Measurements from ENCODE around the gene MPLKIP. TPM values are rescaled to one million over a fixed set of nuclear protein-coding genes. Genes with fewer than 3 reads are reported as not detected.
"Not testable (repeated sequence)": the region's sequence is repeated elsewhere in the genome, so short reads cannot be mapped to it uniquely, and the experiment has no call there.

MPLKIP gene
- total RNA-seq, 2 experiments from 2014 or later: 34.4 to 35.1 TPM

GRCh38 chr7:40117199-40117598, 17.2 kb downstream of the MPLKIP start:
- POLR2A ChIA-PET; H3K9me3 Mint-ChIP-seq; H3K4me1 Mint-ChIP-seq; DNase-seq; CTCF ChIA-PET; H3K36me3 Mint-ChIP-seq (ENCODE audit: low read depth); H3K4me3 Mint-ChIP-seq; H3K27me3 Mint-ChIP-seq; H3K27ac Mint-ChIP-seq: not testable (repeated sequence)

GRCh38 chr7:40115936-40116335, 18.5 kb downstream of the MPLKIP start:
- Mint-ChIP-seq H3K27me3 (no peaks in the 10 kb centered on the region), H3K4me1 (no peaks in the 10 kb centered on the region), H3K4me3 (no peak overlapping the region), H3K9me3 (no peaks in the 10 kb centered on the region), H3K27ac (no peak overlapping the region), H3K36me3 (ENCODE audit: low read depth) (no peaks in the 10 kb centered on the region)
- DNase-seq: no peak
- CTCF ChIA-PET: interaction anchor here (0.7 to 0.9 kb wide), 2 partner anchors 18 to 33 kb away, joined by 3 read pairs; partner anchors contain the start of genes MPLKIP and SUGCT
- POLR2A ChIA-PET: no interaction called here

GRCh38 chr7:40105879-40106473, 28.4 kb downstream of the MPLKIP start:
- Mint-ChIP-seq H3K4me1 (no peaks in the 10 kb centered on the region), H3K4me3 (no peak overlapping the region), H3K27me3 (no peaks in the 10 kb centered on the region), H3K27ac (no peak overlapping the region), H3K9me3 (no peaks in the 10 kb centered on the region), H3K36me3 (ENCODE audit: low read depth) (peaks cover 3% of the 10 kb centered on the region)
- no peak for DNase-seq
- ChIA-PET CTCF (no interaction called here), POLR2A (no interaction called here)

GRCh38 chr7:40102897-40103296, 31.5 kb downstream of the MPLKIP start:
- H3K36me3 Mint-ChIP-seq (ENCODE audit: low read depth): peaks cover 3% of the 10 kb centered on the region
- H3K4me1 Mint-ChIP-seq: no peaks in the 10 kb centered on the region
- ChIA-PET POLR2A (no interaction called here), CTCF (interaction anchor here (0.8 kb wide), 1 partner anchor 207 kb away, joined by 3 read pairs; no protein-coding TSS in a partner anchor)
- no peaks in the 10 kb centered on the region for H3K9me3 Mint-ChIP-seq
- DNase-seq: no peak
- no peaks in the 10 kb centered on the region for H3K27me3 Mint-ChIP-seq
- H3K27ac Mint-ChIP-seq: no peak overlapping the region
- H3K4me3 Mint-ChIP-seq: no peak overlapping the region

- Mint-ChIP-seq H3K4me1 (no peaks in the 10 kb centered on the region), H3K9me3 (no peaks in the 10 kb centered on the region), H3K27ac (no peak overlapping the region), H3K4me3 (no peak overlapping the region), H3K36me3 (ENCODE audit: low read depth) (peaks cover 8% of the 10 kb centered on the region), H3K27me3 (no peaks in the 10 kb centered on the region)
- ChIA-PET CTCF (interaction anchor here (1.3 kb wide), 1 partner anchor 34 kb away, joined by 3 read pairs; no protein-coding TSS in a partner anchor), POLR2A (no interaction called here)
- DNase-seq: no peak
Measured at GRCh38 chr7:40101201-40101600, 33.2 kb downstream of the MPLKIP start.

GRCh38 chr7:40099837-40100236, 34.6 kb downstream of the MPLKIP start:
- ChIA-PET CTCF (no interaction called here), POLR2A (no interaction called here)
- Mint-ChIP-seq H3K27me3 (no peaks in the 10 kb centered on the region), H3K36me3 (ENCODE audit: low read depth) (peaks cover 17% of the 10 kb centered on the region), H3K4me3 (no peak overlapping the region), H3K9me3 (no peaks in the 10 kb centered on the region), H3K27ac (no peak overlapping the region), H3K4me1 (no peaks in the 10 kb centered on the region)
- DNase-seq: no peak

- H3K27me3 Mint-ChIP-seq: no peaks in the 10 kb centered on the region
- peaks cover 27% of the 10 kb centered on the region for H3K36me3 Mint-ChIP-seq (ENCODE audit: low read depth)
- POLR2A ChIA-PET: no interaction called here
- CTCF ChIA-PET: no interaction called here
- no peaks in the 10 kb centered on the region for H3K4me1 Mint-ChIP-seq
- H3K9me3 Mint-ChIP-seq: no peaks in the 10 kb centered on the region
- DNase-seq: no peak
- no peak overlapping the region for H3K27ac Mint-ChIP-seq
- H3K4me3 Mint-ChIP-seq: no peak overlapping the region
Measured at GRCh38 chr7:40098810-40099209, 35.6 kb downstream of the MPLKIP start.

- no peak for DNase-seq
- no peaks in the 10 kb centered on the region for H3K27me3 Mint-ChIP-seq
- peaks cover 29% of the 10 kb centered on the region for H3K36me3 Mint-ChIP-seq (ENCODE audit: low read depth)
- no peaks in the 10 kb centered on the region for H3K9me3 Mint-ChIP-seq
- ChIA-PET CTCF (interaction anchor here (1.3 kb wide), 1 partner anchor 202 kb away, joined by 3 read pairs; no protein-coding TSS in a partner anchor), POLR2A (interaction anchor here (0.6 kb wide), 1 partner anchor 14 kb away, joined by 3 read pairs; no protein-coding TSS in a partner anchor)
- no peak overlapping the region for H3K27ac Mint-ChIP-seq
- H3K4me3 Mint-ChIP-seq: no peak overlapping the region
- no peaks in the 10 kb centered on the region for H3K4me1 Mint-ChIP-seq
Measured at GRCh38 chr7:40097728-40098127, 36.7 kb downstream of the MPLKIP start.

- POLR2A ChIA-PET: no interaction called here
- H3K36me3 Mint-ChIP-seq (ENCODE audit: low read depth): peaks cover 33% of the 10 kb centered on the region
- DNase-seq: no peak
- H3K9me3 Mint-ChIP-seq: no peaks in the 10 kb centered on the region
- no peaks in the 10 kb centered on the region for H3K4me1 Mint-ChIP-seq
- H3K27me3 Mint-ChIP-seq: no peaks in the 10 kb centered on the region
- H3K4me3 Mint-ChIP-seq: no peak overlapping the region
- CTCF ChIA-PET: no interaction called here
- no peak overlapping the region for H3K27ac Mint-ChIP-seq
Measured at GRCh38 chr7:40095695-40096327, 38.6 kb downstream of the MPLKIP start.

GRCh38 chr7:40095230-40095629, 39.2 kb downstream of the MPLKIP start:
- H3K36me3 Mint-ChIP-seq (ENCODE audit: low read depth): peaks cover 36% of the 10 kb centered on the region
- no peaks in the 10 kb centered on the region for H3K4me1 Mint-ChIP-seq
- ChIA-PET CTCF (no interaction called here), POLR2A (no interaction called here)
- no peak overlapping the region for H3K4me3 Mint-ChIP-seq
- no peak overlapping the region for H3K27ac Mint-ChIP-seq
- no peaks in the 10 kb centered on the region for H3K9me3 Mint-ChIP-seq
- no peak for DNase-seq
- no peaks in the 10 kb centered on the region for H3K27me3 Mint-ChIP-seq

GRCh38 chr7:40093631-40094350, 40.6 kb downstream of the MPLKIP start:
- CTCF ChIA-PET: no interaction called here
- DNase-seq: no peak

GRCh38 chr7:40092182-40092581, 42.2 kb downstream of the MPLKIP start:
- CTCF ChIA-PET: no interaction called here

More at GRCh38 chr7:40093631-40094350, 40.6 kb downstream of the MPLKIP start:
- Mint-ChIP-seq H3K36me3 (ENCODE audit: low read depth) (peaks cover 41% of the 10 kb centered on the region), H3K4me3 (no peak overlapping the region), H3K4me1 (no peaks in the 10 kb centered on the region), H3K27me3 (no peaks in the 10 kb centered on the region), H3K27ac (no peak overlapping the region), H3K9me3 (no peaks in the 10 kb centered on the region)
- POLR2A ChIA-PET: no interaction called here

GRCh38 chr7:40077849-40078248, 56.6 kb downstream of the MPLKIP start:
- Mint-ChIP-seq H3K4me1 (no peaks in the 10 kb centered on the region), H3K27ac (no peak overlapping the region), H3K27me3 (no peaks in the 10 kb centered on the region), H3K9me3 (no peaks in the 10 kb centered on the region), H3K4me3 (no peak overlapping the region), H3K36me3 (ENCODE audit: low read depth) (peaks cover 6% of the 10 kb centered on the region)
- DNase-seq: no peak
- ChIA-PET POLR2A (no interaction called here), CTCF (interaction anchor here (1.2 kb wide), 1 partner anchor 10 kb away, joined by 5 read pairs; no protein-coding TSS in a partner anchor)

More at GRCh38 chr7:40092182-40092581, 42.2 kb downstream of the MPLKIP start:
- H3K4me3 Mint-ChIP-seq: no peak overlapping the region
- H3K36me3 Mint-ChIP-seq (ENCODE audit: low read depth): peaks cover 49% of the 10 kb centered on the region
- no peaks in the 10 kb centered on the region for H3K9me3 Mint-ChIP-seq
- no peak overlapping the region for H3K27ac Mint-ChIP-seq
- POLR2A ChIA-PET: no interaction called here
- H3K4me1 Mint-ChIP-seq: no peaks in the 10 kb centered on the region
- no peaks in the 10 kb centered on the region for H3K27me3 Mint-ChIP-seq
- DNase-seq: no peak
